ENCODE measurements around the gene NTNG2.

The NTNG2 gene

DNA sequence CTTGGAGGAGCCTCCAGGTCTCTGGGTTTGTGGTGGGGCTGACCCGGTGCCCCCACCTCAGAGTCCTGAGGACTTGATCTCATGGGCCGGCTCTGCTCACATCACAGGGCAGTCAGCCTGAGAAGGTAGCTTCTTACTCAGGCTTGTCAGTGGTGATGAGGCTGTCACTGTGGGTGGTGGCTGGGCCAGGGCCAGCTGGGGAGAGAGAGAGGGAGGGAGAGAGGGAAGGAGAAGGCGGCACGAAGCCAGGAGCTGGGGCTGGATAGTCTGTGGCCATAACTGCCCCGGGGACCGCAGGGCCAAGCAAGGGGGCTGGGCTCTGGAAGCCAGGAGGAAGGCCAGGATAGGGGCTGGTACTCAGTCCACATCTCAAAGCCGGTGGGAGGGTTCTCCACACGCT is 6.5 kb downstream of the NTNG2 start:
- DNase-seq = no peak
- Histone ChIP-seq H3K27me3 (replicated peaks; ENCODE audit: insufficient read depth, low read length) (peaks cover 98% of the 10 kb centered on the region), H2AFZ (ENCODE audit: low read length) (no peak overlapping the region), H3F3A (ENCODE audit: insufficient read depth, low read length) (no peaks in the 10 kb centered on the region), H3K27ac (ENCODE audit: low read length) (no peak overlapping the region), H3K4me1 (ENCODE audit: low read length) (no peaks in the 10 kb centered on the region), H3K79me2 (ENCODE audit: low read length) (no peaks in the 10 kb centered on the region), H3K9me2 (replicated peaks; ENCODE audit: insufficient read depth, low read length) (no peaks in the 10 kb centered on the region), H3K4me3 (ENCODE audit: low read length) (no peak overlapping the region), H3K4me2 (ENCODE audit: low read depth, low read length) (no peak overlapping the region), H3K9me3 (replicated peaks; ENCODE audit: insufficient read depth, low read length) (no peaks in the 10 kb centered on the region), H3K36me3 (replicated peaks; ENCODE audit: insufficient read depth, low read length) (no peaks in the 10 kb centered on the region), H4K20me1 (ENCODE audit: insufficient read depth, low read length) (no peaks in the 10 kb centered on the region), H3K9ac (ENCODE audit: low read length) (no peak overlapping the region)
- TF ChIP-seq EZH2 (optimal IDR thresholded peaks at IDR 0.05; ENCODE audit: low read depth, low read length) = no peak
- no peak for TF ChIP-seq EZH2phosphoT487 (IDR thresholded peaks at IDR 0.05; ENCODE audit: low read length)
- TF ChIP-seq, protein P1, sequence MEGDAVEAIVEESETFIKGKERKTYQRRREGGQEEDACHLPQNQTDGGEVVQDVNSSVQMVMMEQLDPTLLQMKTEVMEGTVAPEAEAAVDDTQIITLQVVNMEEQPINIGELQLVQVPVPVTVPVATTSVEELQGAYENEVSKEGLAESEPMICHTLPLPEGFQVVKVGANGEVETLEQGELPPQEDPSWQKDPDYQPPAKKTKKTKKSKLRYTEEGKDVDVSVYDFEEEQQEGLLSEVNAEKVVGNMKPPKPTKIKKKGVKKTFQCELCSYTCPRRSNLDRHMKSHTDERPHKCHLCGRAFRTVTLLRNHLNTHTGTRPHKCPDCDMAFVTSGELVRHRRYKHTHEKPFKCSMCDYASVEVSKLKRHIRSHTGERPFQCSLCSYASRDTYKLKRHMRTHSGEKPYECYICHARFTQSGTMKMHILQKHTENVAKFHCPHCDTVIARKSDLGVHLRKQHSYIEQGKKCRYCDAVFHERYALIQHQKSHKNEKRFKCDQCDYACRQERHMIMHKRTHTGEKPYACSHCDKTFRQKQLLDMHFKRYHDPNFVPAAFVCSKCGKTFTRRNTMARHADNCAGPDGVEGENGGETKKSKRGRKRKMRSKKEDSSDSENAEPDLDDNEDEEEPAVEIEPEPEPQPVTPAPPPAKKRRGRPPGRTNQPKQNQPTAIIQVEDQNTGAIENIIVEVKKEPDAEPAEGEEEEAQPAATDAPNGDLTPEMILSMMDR (IDR thresholded peaks at IDR 0.05; ENCODE audit: low read length) = no peak

DNA sequence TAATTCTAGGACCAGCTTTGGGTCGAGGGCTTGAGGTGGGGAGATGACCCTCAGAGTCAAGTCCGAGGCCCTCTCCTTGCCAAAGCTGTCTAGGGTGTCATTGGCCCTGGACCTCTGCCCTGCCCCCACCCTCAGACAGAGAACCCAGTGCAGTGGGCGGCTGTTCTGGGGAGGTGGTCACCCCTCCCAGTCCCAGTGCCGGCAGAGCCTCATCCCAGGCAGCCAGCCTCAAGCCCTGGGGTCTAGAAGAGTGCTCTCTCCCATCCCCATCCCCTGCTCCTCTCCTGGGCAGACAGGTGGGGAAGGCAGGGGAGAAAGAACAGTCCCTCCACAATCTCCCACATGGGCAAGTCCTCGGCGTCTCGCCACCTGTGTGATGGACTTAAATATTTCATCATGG is 7.0 kb downstream of the NTNG2 start:
- no peaks in the 10 kb centered on the region for H3K9me2 ChIP-seq (replicated peaks; ENCODE audit: insufficient read depth, low read length)
- no peak for DNase-seq
- H3K9ac ChIP-seq (ENCODE audit: low read length) = no peak overlapping the region
- no peaks in the 10 kb centered on the region for H4K20me1 ChIP-seq (ENCODE audit: insufficient read depth, low read length)
- H3K79me2 ChIP-seq (ENCODE audit: low read length) = no peaks in the 10 kb centered on the region
- no peak overlapping the region for H2AFZ ChIP-seq (ENCODE audit: low read length)
- no peaks in the 10 kb centered on the region for H3K36me3 ChIP-seq (replicated peaks; ENCODE audit: insufficient read depth, low read length)
- no peak for TF ChIP-seq EZH2phosphoT487 (IDR thresholded peaks at IDR 0.05; ENCODE audit: low read length)
- no peak for TF ChIP-seq EZH2 (optimal IDR thresholded peaks at IDR 0.05; ENCODE audit: low read depth, low read length)
- TF ChIP-seq, protein P1 (IDR thresholded peaks at IDR 0.05; ENCODE audit: low read length) = no peak
- H3K9me3 ChIP-seq (replicated peaks; ENCODE audit: insufficient read depth, low read length) = no peaks in the 10 kb centered on the region
- no peaks in the 10 kb centered on the region for H3F3A ChIP-seq (ENCODE audit: insufficient read depth, low read length)
- H3K4me2 ChIP-seq (ENCODE audit: low read depth, low read length) = no peak overlapping the region
- no peaks in the 10 kb centered on the region for H3K4me1 ChIP-seq (ENCODE audit: low read length)
- peaks cover 97% of the 10 kb centered on the region for H3K27me3 ChIP-seq (replicated peaks; ENCODE audit: insufficient read depth, low read length)
- H3K4me3 ChIP-seq (ENCODE audit: low read length) = no peak overlapping the region
- H3K27ac ChIP-seq (ENCODE audit: low read length) = no peak overlapping the region

DNA sequence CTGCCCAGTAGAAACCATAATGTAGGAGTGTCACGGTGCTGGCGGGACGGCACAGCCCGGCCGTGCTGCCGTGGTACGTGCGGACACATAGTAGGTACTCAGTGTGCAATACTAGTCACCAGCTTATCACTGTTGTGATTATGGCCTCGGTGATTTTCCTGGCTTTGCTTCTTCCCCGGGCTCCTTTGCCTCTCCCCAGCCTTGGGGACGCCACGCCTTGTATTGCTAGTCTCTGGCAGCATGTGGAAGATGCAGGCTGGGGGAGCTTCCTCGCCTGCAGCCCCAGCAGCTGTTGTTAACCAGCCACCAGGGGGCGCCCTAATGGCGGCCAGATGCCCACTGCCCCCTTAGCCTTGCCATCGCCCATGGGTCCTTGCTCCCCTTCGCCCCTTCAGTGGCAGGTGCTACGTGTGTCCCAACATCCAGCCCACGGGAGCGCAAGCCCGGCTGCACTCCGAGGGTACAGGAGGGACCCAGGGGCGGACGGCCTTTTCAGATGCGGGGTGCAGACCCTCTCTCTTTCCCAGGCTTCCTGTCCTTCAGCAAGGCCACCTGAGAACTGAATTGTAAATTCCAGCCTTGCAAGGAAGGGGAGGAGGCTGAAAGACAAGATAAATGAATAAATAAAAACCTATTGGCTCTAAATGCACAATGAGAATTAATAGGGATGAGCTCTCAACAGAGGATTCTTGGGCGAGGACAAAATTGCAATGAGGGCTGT is 8.0 kb downstream of the NTNG2 start:
- no peak for TF ChIP-seq EZH2 (optimal IDR thresholded peaks at IDR 0.05; ENCODE audit: low read depth, low read length)
- TF ChIP-seq, protein P1 (IDR thresholded peaks at IDR 0.05; ENCODE audit: low read length) = peak; percentile 90

More for the DNA sequence above, 8.0 kb downstream of the NTNG2 start:
- Histone ChIP-seq H3F3A (ENCODE audit: insufficient read depth, low read length) (no peaks in the 10 kb centered on the region), H3K9me2 (replicated peaks; ENCODE audit: insufficient read depth, low read length) (no peaks in the 10 kb centered on the region), H3K9ac (ENCODE audit: low read length) (no peak overlapping the region), H3K79me2 (ENCODE audit: low read length) (no peaks in the 10 kb centered on the region), H2AFZ (ENCODE audit: low read length) (no peak overlapping the region), H3K4me1 (ENCODE audit: low read length) (no peaks in the 10 kb centered on the region), H3K36me3 (replicated peaks; ENCODE audit: insufficient read depth, low read length) (no peaks in the 10 kb centered on the region), H3K27me3 (replicated peaks; ENCODE audit: insufficient read depth, low read length) (peaks cover 93% of the 10 kb centered on the region), H3K4me3 (ENCODE audit: low read length) (no peak overlapping the region), H4K20me1 (ENCODE audit: insufficient read depth, low read length) (no peaks in the 10 kb centered on the region), H3K9me3 (replicated peaks; ENCODE audit: insufficient read depth, low read length) (no peaks in the 10 kb centered on the region), H3K27ac (ENCODE audit: low read length) (no peak overlapping the region), H3K4me2 (ENCODE audit: low read depth, low read length) (no peak overlapping the region)
- peak; percentile 39 for DNase-seq
